Right atrium auricular region (tissue), 2 donors: ENCODE results near the gene PROCR. TPM values are rescaled to one million over a fixed set of nuclear protein-coding genes. Genes with fewer than 3 reads are reported as not detected.
"Not testable (repeated sequence)": the region's sequence is repeated elsewhere in the genome, so short reads cannot be mapped to it uniquely, and the experiment has no call there.

Experiments used
- DNase-seq: peaks from one replicate; pipeline ENCODE4 v3.0.0-alpha.2; 2019; ENCODE audit warnings: low spot score
- H3K27ac ChIP-seq, 2 donors: fragments of 200-600 bp; sonication (generic); 1 replicate in 1 of 2; 2 replicates in 1 of 2; pipeline ENCODE4 v1.5.1; 2016 to 2019
- H3K27me3 ChIP-seq, 2 donors: fragments of 200-600 bp; sonication (generic); one replicate each; pipeline versions ENCODE4 v1.5.1 to v1.6.0; 2017 to 2019
- H3K36me3 ChIP-seq: fragments of 200-600 bp; sonication (generic); one replicate; pipeline ENCODE4 v1.5.1; 2016
- H3K4me1 ChIP-seq, 2 donors: fragments of 200-600 bp; sonication (generic); one replicate each; pipeline versions ENCODE4 v1.5.1 to v1.6.0; 2017 to 2019
- H3K4me3 ChIP-seq, 2 donors: fragments of 200-600 bp; sonication (generic); 1 replicate in 1 of 2; 2 replicates in 1 of 2; pipeline ENCODE4 v1.5.1; 2017 to 2019; ENCODE audit warnings: mild to moderate bottlenecking in 1 of 2, moderate library complexity in 1 of 2
- H3K9me3 ChIP-seq, 2 donors: fragments of 200-600 bp; sonication (generic); one replicate each; pipeline ENCODE4 v1.5.1; 2019
- CTCF ChIP-seq, 2 donors: fragments of 200-600 bp; sonication (generic); IDR thresholded peaks; one replicate each; pipeline ENCODE4 v1.5.1; 2019; ENCODE audit warnings: antibody characterized with exemption in 2 of 2
- total RNA-seq, 2 donors: library from RNA; depleted of rRNA; stranded (reverse); fragments of >200 nt; gene quantifications; one replicate each; pipeline ENCODE4 v1.1.0, GENCODE V29; 2016

PROCR gene
- total RNA-seq, 2 donors from 2014 or later: 37.7 to 51.0 TPM

GRCh38 chr20:35176132-35176531 lies 4.3 kb downstream of the PROCR start:
- Histone ChIP-seq H3K27ac (no peak overlapping the region), H3K27me3 (no peaks in the 10 kb centered on the region), H3K9me3 (no peaks in the 10 kb centered on the region), H3K36me3 (no peaks in the 10 kb centered on the region), H3K4me1 (peaks cover 0 to 10% of the 10 kb centered on the region in 2 donors), H3K4me3 (no peak overlapping the region)
- no peak for TF ChIP-seq CTCF (IDR thresholded peaks at IDR 0.05)
- DNase-seq: no peak

GRCh38 chr20:35179292-35180212 lies 7.7 kb downstream of the PROCR start:
- no peak overlapping the region for H3K4me3 ChIP-seq
- no peaks in the 10 kb centered on the region for H3K4me1 ChIP-seq
- no peak for DNase-seq
- H3K27ac ChIP-seq: no peak overlapping the region
- H3K27me3 ChIP-seq: no peaks in the 10 kb centered on the region
- no peak for TF ChIP-seq CTCF (IDR thresholded peaks at IDR 0.05)
- H3K9me3 ChIP-seq: no peaks in the 10 kb centered on the region
- H3K36me3 ChIP-seq: no peaks in the 10 kb centered on the region

GRCh38 chr20:35180266-35180665 lies 8.4 kb downstream of the PROCR start:
- Histone ChIP-seq H3K27ac (no peak overlapping the region), H3K4me3 (no peak overlapping the region), H3K4me1 (no peaks in the 10 kb centered on the region), H3K9me3 (no peaks in the 10 kb centered on the region), H3K36me3 (no peaks in the 10 kb centered on the region), H3K27me3 (no peaks in the 10 kb centered on the region)
- DNase-seq: no peak
- no peak for TF ChIP-seq CTCF (IDR thresholded peaks at IDR 0.05)

- no peak for DNase-seq
- no peak for TF ChIP-seq CTCF (IDR thresholded peaks at IDR 0.05)
- Histone ChIP-seq H3K27me3 (no peaks in the 10 kb centered on the region), H3K27ac (no peak overlapping the region), H3K36me3 (no peaks in the 10 kb centered on the region), H3K9me3 (no peaks in the 10 kb centered on the region), H3K4me1 (no peaks in the 10 kb centered on the region), H3K4me3 (no peak overlapping the region)
Measured at GRCh38 chr20:35181731-35182130, 9.9 kb downstream of the PROCR start.

- not testable (repeated sequence) for H3K27ac ChIP-seq, H3K4me3 ChIP-seq, H3K4me1 ChIP-seq, H3K9me3 ChIP-seq, DNase-seq, H3K36me3 ChIP-seq, H3K27me3 ChIP-seq
Measured at GRCh38 chr20:35186691-35187289, 14.9 kb downstream of the PROCR start.

GRCh38 chr20:35187584-35188190 lies 15.8 kb downstream of the PROCR start:
- no peak for DNase-seq

GRCh38 chr20:35189223-35189622 lies 17.4 kb downstream of the PROCR start:
- H3K4me3 ChIP-seq, H3K9me3 ChIP-seq, H3K36me3 ChIP-seq, H3K27me3 ChIP-seq, DNase-seq, H3K27ac ChIP-seq: not testable (repeated sequence)
- peaks cover 0 to 18% of the 10 kb centered on the region in 2 donors for H3K4me1 ChIP-seq

More at GRCh38 chr20:35187584-35188190, 15.8 kb downstream of the PROCR start:
- H3K36me3 ChIP-seq: no peaks in the 10 kb centered on the region
- no peak overlapping the region for H3K4me3 ChIP-seq
- H3K27me3 ChIP-seq: no peaks in the 10 kb centered on the region
- TF ChIP-seq CTCF (IDR thresholded peaks at IDR 0.05): no peak
- no peaks in the 10 kb centered on the region for H3K9me3 ChIP-seq
- H3K4me1 ChIP-seq: peaks cover 0 to 18% of the 10 kb centered on the region in 2 donors
- H3K27ac ChIP-seq: no peak overlapping the region
